GM21515 (cell line): ENCODE results near the gene RADX.
"Not testable (repeated sequence)": the region's sequence is repeated elsewhere in the genome, so short reads cannot be mapped to it uniquely, and the experiment has no call there.

Source experiments
- ATAC-seq: cut with Tn5 transposase; IDR thresholded peaks from one replicate; pipeline ENCODE4 v1.9.1; 2021; ENCODE audit not compliant: unreplicated experiment

Gene RADX, protein sequence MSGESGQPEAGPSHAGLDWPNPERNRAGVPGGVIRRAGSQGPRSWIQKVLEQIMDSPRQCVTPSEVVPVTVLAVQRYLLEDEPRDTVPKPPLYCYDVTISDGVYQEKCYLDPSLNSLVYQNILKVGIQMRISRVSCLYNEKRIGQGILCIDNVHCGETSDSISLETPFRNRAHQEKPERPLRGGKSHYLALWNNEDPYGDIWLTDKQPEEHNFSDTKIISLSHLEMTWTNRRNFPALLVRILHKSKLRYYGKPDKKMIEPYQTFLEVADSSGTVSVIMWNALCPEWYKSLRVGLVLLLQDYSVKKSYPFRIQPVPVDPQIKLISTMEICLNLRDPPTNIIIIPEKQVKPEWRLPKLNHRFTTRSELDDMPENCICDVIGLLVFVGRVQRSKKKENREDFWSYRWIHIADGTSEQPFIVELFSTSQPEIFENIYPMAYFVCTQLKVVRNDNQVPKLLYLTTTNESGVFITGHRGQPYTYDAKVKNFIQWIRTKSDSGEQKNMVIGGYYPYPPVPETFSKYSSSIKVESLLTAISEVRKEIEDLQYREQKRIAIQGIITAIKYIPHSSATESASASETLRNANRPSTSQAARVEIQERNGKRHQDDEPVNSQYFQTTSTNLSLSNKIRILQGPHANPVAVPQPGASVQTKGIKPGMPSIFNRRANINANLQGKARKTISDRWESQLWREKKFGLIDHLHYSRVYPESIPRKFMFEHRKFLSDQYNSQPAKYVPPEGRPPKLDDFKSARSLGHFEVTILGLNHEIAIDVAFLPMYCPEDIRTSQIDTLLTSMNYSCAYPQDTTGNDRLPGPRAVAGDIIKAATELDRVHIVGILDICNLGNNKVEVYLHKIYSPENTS

DNA sequence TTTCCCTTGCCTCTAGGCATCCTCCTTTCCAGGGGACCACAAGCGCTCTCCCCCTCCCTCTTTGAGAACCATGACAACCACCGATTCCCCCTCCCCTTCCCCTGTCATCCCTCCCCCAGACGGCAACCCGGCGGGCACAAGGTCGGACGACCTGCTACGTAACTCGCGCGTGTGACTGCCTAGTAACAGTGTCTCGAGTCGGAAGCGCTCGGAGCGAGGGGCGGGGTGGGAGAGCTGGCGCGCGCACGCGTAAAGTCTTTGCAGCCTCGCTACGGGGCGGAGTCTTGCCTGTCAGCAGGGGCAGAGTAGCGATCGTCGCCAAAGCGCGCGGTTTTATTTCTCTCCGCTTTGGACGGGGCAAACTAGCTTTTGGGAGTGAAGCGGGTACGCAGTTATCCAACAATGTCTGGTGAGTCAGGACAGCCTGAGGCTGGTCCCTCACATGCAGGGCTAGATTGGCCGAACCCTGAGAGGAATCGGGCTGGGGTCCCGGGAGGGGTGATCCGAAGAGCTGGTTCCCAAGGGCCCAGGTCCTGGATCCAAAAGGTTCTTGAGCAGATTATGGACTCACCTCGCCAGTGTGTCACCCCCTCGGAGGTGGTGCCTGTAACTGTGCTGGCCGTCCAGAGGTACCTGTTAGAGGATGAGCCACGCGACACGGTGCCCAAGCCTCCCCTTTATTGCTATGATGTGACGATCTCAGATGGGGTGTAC lies at the start of gene RADX:
Gene RADX, plus strand, starts transcription at position 300 of the 714 bp plus-strand sequence. Its CDS starts 103 bp downstream, at position 403.
- ATAC-seq = peak; percentile 98

DNA sequence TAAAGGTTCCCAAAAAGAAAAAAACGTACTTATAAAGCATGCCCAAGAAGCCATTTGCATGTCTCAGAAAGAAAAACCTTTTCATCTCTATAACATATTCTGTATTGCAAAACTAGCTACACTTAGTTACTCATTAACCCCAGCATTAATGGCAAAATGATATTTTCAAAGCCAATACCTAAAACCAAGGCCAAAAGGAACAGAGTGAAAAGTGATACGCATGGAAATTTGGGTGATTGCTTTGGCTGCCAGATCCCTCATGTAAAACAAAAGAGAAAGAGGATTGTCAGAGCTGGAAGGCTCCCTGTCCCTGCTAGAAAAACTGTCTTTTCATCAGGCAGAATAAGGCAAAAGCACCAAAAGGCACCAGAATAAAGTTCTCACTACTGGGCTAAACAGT lies 46.8 kb upstream of the RADX start:
- no peak for ATAC-seq

DNA sequence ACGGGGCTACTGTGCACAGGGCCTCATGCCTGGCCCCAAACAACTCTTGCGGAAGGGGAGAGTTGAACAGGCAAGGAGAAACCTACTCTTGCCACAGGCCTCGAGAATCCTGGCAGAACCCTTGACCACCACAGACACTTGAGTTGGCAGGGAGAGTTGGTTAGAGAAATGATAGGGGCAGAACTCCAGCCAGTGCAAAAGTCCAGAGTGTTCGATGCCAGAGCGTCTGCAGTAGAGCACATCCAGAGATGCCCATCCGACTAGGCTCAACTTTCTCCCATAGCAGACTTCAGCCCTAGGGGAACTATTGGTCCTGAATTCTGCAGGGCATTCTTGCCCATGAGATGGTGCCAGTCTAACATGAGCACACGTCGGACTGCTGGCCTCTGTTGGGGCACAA lies 45.4 kb upstream of the RADX start:
- ATAC-seq = no peak

DNA sequence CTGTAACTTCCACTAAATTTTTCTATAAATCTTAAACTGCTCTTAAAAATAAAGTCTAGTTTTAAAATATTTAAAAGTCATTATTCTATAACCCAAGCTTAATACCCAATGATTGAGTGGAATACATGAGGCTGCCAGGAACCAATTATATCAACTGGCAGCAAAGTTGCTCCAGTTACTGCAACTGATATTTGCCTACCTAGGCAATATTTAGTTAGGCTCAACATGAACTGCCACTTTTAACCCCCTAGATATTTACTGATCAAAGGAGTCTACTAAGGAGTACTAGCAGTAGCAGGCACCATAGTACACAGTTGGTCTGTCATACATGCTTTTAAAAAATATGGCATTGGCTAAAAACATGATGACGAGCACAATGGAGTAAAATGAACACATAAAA lies 29.9 kb upstream of the RADX start:
- no peak for ATAC-seq

DNA sequence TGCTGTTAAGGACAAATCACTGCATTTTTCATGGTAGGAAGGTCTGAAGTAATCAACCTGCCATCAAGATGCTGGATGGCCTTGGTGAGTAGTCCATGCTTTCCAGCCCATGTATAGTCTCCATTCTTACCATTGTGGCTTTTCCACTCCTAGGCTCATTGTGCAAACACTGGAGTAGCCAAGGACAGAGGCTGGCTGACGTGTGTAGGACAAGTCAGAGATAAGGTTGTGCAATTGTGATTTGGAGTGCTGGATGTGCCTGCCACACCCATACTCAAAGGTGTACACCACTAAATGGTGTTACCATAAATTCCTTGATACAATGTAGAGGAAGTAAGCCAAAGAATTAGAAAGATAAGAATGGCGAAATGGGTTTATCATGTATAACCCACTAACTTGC lies 26.3 kb upstream of the RADX start:
- ATAC-seq = no peak

DNA sequence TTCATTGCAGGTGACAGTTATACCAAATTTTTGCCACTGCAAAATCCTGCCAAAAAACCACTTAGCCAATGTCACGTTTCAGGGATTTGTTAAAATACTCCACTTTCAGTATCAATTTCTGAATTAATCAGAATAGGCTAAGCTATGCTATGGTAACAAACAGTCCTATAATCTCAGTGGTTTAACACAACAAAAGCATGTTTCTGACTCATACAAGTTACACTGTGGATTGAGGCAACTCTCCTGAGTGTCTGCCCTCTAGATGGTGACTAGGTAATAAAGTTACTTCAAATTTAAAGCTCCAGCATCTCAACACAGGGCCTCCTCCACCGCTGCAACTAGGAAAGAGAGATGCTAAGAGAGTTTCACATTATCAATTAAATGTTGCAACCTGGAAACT lies 23.0 kb upstream of the RADX start:
- ATAC-seq = no peak

DNA sequence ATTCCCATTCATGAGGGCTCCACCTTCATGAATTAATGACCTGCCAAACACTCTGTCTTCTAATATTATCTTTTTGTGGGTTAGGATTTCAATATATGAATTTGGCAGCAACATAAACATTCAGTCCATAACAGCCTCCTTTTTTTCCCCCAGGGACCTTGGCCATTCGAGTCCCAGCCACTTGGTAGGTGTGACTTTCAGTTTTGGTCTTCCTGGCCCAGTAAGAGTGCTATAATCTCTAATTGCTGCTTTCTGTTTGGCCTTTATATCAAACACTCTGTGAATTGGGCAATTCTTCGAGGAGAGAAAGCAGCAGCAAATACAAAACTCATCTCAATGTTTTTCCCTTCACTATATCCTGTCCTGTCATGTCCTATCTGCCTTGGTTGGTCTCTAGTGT lies 12.4 kb upstream of the RADX start:
- no peak for ATAC-seq

DNA sequence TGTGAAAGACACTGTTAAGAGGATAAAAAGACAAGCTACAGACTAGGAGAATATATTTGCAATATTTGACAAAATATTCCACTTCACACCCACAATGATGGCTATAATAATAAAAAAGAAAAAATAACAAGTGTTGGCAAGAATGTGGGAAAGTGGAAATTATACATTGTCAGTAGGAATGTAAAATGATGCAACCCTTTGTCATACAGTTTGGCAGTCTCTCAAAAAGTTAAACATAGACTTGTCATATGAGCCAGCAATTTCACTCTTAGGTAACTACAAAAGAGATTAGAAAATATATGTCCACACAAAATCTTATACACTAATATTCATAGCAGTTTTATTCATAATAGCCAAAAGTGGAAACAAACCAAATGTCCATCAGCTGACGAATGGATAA lies 5.2 kb upstream of the RADX start:
- no peak for ATAC-seq

DNA sequence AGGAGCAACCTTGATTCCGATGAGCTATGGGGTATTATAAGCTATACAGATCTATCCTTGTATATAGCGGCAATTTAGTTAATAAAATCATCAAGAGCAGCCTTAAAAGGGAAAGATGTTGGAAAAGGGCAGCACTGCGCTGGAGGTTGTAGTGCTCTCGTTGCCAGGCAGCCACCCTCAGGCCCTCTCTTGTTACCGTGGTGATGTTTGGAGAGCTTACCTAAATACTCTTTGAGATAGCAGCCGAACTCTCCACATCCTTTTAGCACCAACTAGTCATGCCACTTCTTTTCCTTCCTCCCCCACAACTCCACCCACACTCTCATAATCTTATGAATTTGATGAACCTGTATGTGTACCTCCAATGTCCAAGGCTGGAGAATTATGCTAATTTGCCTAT lies 3.8 kb upstream of the RADX start:
- no peak for ATAC-seq

DNA sequence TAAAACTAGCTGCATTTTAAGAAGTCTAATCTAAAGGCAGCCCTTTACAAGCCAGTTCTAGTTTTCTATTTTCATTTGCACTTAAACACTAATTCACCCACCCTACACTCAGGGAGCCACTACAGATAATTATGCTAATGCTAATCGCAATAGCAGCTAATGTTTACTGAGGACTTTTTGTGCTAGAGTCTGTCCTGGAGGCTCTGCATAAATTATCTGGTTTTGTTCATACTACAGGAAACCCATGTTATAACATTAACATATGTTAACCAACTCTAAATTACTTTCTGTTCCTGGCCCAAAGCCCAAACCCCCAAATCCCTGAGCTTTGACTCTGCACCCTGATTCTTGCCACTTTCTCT lies 480 bp upstream of the RADX start:
- peak; percentile 15 for ATAC-seq

DNA sequence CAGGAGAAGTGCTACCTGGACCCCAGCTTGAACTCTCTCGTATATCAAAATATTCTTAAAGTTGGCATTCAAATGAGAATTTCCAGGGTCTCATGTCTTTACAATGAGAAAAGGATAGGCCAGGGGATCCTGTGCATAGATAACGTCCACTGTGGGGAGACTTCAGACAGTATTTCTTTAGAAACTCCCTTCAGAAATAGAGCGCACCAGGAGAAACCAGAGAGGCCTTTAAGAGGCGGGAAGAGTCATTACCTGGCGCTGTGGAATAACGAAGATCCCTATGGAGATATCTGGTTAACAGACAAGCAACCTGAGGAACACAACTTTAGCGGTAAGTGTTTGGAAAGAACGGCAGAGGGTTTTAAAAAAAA lies 600 bp downstream of the RADX start:
- peak; percentile 18 for ATAC-seq

DNA sequence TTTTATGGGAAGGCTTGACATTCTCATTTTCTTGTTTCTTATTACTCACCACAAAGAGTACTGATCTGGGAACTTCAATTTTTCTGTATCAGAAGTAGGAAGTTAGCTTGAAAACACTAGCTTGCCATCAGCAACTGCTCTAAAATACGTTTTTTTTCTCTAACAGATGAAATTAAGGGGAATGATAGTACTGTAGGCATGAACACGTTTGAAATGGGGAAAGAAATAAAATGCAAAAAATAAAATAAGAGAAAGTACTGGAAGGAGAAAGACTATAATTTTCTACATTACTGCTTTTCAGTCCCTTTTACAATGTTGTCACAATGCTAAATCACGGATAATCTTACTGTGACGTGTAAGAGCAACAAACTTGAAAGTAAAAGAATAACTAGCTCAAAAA lies 1.5 kb downstream of the RADX start:
- ATAC-seq = no peak

DNA sequence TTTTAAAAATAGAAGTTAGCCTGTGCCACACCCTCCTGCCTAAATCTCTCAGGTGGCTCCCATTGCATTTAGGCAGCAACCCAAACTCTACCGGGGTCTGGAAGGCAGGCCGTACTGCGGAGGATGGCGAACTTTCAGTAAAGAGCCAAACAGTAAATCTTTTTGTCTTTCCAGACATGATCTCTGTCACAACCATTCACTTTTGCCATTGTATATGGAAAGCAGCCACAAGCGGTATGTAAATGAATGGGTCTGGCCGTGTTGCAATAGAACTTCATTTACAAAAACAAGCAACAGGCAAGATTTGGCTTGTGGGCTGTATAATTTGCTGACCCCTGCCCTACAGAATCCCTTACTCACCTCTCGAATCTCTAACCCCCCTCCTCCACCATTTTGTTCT lies 3.3 kb downstream of the RADX start:
- ATAC-seq = no peak

DNA sequence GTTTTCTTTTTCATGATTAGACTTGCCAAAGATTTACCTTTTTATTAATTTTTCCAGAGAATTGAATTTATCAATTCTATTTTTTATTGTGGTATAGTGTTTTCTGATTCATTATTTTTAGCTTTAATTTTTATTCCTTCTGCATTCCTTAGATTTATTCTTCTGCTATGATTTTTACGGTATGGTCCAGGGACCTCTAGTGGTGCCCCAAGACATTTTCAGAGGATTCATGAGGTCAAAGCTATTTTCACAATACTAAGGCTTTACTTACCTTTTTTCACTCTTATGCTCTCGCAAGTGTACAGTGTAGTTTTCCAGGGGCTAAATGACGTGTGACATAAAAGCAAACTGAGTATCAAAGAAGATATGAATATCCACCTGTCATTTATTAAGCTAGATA lies 8.0 kb downstream of the RADX start:
- ATAC-seq = no peak

DNA sequence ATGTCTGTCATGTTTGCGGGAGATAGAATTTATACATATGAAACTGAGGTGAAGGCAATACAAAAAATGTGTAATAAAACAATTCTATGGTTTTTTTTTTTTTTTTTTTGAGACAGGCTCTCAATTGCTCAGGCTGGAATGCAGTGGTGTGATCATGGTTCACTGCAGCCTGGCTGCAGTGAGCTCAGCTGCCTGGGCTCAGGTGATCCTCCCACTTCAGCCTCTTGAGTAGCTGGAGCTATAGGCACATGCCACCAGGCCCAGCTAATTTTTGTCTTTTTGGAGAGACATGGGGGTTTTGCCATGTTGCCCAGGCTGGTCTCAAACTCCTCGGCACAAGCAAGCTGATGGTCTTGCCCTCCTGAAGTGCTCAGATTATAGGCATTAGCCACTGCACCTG lies 10.1 kb downstream of the RADX start:
- no peak for ATAC-seq

DNA sequence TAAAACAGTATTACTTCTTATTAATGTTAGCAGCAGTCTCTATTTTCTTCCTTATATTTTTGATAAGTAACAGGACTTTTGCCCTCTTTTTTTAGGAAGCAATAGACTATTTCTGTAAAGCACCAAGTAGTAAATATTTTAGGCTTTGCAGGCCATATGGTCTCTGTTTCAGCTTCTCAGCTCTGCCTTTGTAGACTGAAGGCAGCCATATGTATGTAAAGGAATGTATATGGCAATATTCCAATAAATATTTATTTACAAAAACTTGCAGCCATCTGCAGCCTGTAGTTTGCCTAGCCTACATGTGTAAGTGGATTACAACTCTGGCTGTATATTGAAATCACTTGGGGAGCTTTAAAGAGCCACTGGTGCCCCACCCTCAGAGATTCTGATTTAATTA lies 15.0 kb downstream of the RADX start:
- no peak for ATAC-seq

DNA sequence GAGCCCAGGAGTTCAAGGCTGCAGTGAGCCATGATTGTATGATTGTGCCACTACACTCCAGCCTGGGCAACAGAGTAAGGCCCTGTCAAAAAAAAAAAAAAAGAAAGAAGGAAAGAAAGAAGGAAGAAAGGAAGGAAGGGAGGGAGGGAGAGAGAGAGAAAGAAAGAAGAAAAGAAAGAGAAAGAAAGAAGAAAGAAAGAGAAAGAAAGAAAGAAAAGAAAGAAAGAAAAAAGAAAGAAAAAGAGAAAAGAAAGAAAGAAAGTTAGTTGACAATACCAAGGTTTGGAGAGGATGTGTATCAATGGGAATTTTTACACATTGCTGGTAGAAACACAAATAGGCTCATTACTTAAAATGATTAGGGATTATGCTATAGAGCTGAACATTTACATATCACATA lies 19.8 kb downstream of the RADX start:
- no peak for ATAC-seq

DNA sequence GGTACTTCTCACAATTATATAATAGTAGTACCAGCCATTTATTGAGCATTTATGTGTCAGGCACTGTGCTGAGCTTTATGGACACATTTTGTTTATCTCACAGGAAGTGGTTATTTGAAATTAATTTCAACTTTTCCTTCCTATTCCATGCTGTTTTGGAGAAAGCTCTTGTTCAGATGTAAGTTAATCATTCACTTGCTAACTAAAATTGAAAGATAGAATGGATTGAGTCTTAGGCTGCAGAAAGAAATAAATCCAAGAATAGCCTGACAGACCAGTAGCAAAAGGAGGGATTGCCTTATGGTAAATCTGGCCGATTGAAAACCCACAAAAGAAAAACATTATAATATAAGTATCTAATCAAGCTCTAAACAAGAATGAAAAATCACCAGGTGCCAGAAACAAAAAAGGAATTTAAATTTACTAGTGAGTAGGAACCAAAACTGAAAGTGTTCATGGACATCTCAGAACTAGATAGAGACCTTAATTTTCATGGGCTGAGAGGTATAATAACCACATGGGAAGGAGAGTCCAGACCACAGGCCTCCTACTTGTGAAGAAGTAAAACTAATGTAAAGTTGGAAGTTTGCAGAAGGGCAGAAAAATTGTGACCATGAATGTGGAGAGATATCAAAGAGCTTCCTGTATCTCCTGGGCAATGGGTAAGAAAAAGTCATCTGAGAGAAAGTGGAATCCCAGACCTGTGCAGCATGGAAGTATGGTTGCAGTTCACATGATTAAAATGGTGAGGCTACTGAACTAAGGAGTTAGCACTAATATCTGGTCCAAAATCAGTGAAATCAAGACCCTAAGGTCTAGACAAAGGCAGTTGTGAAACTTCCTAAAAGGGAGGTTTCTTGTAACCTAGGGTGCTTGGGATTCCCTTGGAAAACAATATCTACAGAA lies 38.0 kb downstream of the RADX start:
- peak; percentile 99 for ATAC-seq

DNA sequence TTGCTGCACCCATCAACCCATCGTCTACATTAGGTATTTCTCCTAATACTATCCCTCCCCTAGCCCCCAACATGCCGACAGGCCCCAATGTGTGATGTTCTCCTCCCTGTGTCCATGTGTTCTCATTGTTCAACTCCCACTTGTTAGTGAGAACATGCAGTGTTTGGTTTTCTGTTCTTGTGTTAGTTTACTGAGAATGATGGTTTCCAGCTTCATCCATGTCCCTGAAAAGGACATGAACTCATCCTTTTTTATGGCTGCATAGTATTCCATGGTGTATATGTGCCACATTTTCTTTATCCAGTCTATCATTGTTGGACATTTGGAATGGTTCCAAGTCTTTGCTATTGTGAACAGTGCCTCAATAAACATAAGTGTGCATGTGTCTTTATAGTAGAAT lies 41.8 kb downstream of the RADX start:
- ATAC-seq = not testable (repeated sequence)

DNA sequence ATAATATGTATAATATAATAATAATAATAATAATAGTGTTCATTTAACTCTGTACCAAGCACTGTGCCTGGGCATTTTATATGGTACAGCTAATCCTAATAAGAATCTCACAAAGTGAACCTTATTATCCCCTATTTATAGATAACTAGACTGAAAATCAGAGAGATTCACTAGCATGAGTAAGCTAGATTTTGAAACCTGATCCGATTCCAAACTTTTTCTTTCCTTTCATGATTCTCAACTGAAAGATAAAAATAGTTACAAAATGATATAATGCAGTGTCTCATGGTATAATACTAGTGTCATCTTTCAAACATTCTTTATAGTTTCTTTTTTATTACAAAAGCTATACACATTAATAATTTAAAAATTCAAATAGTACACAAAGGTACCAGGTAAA lies 58.9 kb downstream of the RADX start:
- ATAC-seq = no peak

DNA sequence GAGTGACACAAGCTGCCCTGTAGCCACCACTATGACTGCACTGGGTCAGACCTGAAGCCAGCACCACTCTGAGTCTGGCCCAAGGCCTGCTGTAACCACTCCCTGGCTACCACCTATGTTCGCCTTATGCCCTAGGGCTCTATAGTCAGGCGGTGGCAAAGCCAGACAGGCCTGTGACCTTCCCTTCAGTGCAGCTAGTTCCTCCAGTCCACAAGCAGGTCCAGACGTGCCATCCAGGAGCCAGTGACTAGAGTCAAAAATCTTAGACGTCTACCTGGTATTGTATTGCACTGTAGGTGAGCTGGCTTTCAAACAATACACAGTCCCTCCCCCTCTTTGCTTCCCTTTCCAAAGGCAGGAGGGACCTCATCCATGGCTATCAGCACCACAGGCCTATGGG lies 60.7 kb downstream of the RADX start:
- ATAC-seq = no peak
